ENCODE measurements around the gene NEK6.
A peak's percentile ranks its signal among the peaks of the same experiment; 100 is the strongest.

NEK6 gene

DNA sequence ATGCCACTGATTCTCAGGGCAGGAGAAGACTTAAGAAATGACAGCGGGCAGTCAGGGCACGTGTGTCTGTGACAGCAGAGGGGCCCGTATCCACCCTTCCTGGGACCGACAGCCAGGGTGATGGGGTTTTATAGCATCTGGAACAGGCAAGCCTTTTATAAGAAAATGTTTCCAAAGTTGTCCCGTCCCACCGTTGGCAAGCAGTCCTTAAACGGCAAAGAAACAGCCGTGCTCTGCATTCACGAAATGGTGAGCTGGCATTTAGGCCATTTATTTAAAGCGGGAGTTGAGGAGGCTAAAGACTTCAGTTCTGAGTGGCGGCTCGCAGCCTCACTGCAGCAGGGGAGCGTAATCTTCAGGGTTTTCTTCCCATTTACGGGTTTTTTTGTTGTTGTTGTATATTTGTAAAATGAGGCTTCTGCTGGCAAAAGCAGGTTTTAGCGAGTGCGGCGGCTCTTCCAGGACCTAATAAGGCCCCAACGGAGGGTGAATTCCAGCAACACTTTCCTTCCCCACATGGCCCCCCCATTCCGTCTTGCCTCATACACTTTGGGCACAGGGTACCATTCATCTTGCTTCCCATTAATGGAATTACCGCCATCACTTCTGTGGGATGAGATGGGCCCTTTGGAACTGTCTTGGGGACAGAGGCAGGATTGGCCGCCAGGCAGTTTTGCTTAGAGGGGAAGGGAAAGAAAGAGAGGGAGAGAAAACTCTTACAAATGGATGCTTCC lies 15.8 kb downstream of the NEK6 start:
- Mint-ChIP-seq H3K27ac (no peak overlapping the region), H3K9me3 (no peaks in the 10 kb centered on the region), H3K4me3 (no peak overlapping the region), H3K4me1 (ENCODE audit: low read depth) (no peaks in the 10 kb centered on the region), H3K36me3 (ENCODE audit: low read depth) (no peaks in the 10 kb centered on the region), H3K27me3 (ENCODE audit: low read depth) (peaks cover 6% of the 10 kb centered on the region)

DNA sequence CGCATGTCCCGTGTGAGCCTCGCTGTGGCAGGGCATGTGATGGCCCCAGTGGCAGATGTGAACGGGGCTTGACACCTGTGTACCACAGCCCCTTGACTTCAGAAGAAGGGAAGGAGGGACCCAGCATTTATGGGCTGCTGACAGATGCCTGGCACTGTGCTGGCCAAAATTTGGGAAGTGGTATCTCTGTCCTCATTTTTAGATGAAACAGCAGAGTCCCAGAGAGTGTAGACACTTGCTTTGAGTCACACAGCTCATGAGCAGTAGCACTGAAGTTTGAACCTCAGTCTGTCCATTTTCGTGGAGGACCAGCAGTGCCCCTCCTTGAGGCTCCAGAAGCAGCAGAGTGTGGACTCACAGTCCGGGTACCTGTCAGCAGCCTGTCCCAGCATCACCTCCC lies 16.5 kb downstream of the NEK6 start:
- no peaks in the 10 kb centered on the region for H3K36me3 Mint-ChIP-seq (ENCODE audit: low read depth)
- no peak overlapping the region for H3K4me3 Mint-ChIP-seq
- no peak overlapping the region for H3K27ac Mint-ChIP-seq
- H3K9me3 Mint-ChIP-seq, result no peaks in the 10 kb centered on the region
- H3K27me3 Mint-ChIP-seq (ENCODE audit: low read depth), result peaks cover 6% of the 10 kb centered on the region
- no peaks in the 10 kb centered on the region for H3K4me1 Mint-ChIP-seq (ENCODE audit: low read depth)

DNA sequence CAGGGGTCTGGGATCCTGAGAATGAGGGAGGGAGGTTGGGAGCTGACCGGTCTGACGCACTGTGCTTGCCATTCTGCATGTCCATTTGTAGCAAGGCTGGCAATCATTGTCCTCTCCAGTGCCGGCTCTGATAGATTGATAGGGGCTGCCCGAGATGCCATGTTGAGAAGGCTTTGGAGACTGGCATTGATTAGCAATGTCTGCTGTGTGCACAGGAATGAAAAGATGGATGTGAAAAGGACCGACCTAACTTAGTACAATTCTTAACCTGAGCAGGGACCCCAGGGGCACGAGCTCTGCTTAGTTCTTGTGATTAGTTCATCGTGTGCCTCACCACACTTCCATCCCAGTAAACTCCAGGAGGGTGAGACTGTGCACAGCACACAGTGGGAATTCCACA lies 17.0 kb downstream of the NEK6 start:
- Mint-ChIP-seq H3K9me3 (no peaks in the 10 kb centered on the region), H3K27me3 (ENCODE audit: low read depth) (peaks cover 6% of the 10 kb centered on the region), H3K36me3 (ENCODE audit: low read depth) (no peaks in the 10 kb centered on the region), H3K4me1 (ENCODE audit: low read depth) (no peaks in the 10 kb centered on the region), H3K4me3 (no peak overlapping the region), H3K27ac (no peak overlapping the region)

DNA sequence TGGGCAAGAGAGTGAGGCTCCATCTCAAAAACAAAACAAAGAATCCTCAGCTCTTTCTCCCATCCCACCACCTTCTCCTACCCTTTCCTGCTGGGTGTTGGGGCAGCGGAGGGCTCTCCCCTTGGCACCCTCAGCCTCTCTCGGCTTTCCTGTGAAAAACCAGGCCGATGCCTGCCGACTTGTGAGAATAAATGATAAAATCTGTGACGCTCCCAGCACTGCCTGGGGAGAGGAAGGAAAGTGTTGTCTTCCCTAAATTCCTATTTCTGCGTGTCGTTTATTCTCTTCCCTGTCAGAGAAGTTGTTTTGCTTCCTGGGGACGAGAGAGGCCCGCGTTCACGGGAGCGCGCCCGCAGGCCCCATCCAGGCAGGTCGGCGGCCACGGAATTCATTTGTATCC lies 19.7 kb downstream of the NEK6 start:
- Mint-ChIP-seq H3K4me1 (ENCODE audit: low read depth) (no peaks in the 10 kb centered on the region), H3K9me3 (no peaks in the 10 kb centered on the region), H3K27me3 (ENCODE audit: low read depth) (peaks cover 6% of the 10 kb centered on the region), H3K4me3 (no peak overlapping the region), H3K36me3 (ENCODE audit: low read depth) (no peaks in the 10 kb centered on the region), H3K27ac (no peak overlapping the region)

DNA sequence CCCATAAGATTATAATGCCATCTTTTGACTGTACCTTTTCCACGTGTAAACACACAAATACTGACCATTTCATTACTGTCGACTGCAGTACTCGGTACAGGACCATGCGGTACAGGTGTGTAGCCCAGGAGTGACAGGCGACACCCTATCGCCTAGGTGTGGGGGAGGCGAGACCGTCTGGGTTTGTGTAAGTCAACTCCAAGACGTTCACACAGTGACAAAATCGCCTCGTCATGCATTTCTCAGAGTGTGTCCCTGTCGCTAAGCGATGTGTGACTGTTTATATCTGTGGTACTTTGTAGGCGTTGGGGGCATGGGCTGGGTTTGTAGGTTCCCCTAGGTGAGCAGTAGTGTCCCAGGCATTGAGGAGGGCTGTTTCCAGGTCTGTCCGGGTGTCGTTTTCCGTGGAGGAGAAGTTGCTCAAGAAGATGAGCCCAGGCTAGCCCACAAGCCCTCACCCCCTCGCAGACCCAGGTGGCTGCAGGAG lies 20.3 kb downstream of the NEK6 start:
- Mint-ChIP-seq H3K27ac (no peak overlapping the region), H3K4me1 (ENCODE audit: low read depth) (no peaks in the 10 kb centered on the region), H3K9me3 (no peaks in the 10 kb centered on the region), H3K27me3 (ENCODE audit: low read depth) (peaks cover 6% of the 10 kb centered on the region), H3K36me3 (ENCODE audit: low read depth) (no peaks in the 10 kb centered on the region), H3K4me3 (no peak overlapping the region)

DNA sequence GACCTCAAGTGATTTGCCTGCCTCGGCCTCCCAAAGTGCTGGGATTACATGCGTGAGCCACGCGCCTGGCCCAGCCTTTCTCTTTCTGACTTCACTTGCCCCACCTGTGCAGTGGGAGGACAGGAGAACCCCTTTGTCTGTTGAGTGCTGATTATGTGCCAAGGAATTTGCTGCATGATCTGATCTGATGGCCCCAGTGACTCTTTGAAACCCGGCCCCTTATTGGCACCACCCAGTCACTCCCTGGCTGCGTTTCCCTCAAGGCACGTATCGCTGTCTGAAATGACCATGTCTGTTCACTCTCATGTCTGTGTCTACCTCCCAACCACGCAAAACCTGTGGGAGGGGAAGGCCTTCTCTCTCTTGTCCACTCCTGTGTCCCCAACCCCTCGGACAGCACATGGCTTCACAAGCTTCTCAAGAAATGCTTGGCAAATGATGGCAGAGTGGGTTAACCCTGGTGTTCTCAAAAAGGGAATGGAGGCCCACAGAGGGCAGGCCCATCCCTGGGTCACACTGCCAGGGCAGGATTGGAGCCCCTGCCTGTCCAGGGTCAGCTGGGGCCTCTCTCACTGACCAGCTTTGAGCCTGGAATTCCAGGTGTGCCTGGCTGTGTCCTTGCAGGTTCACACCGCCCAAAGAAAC lies 21.9 kb downstream of the NEK6 start:
- Mint-ChIP-seq H3K27ac (no peak overlapping the region), H3K9me3 (no peaks in the 10 kb centered on the region)

DNA sequence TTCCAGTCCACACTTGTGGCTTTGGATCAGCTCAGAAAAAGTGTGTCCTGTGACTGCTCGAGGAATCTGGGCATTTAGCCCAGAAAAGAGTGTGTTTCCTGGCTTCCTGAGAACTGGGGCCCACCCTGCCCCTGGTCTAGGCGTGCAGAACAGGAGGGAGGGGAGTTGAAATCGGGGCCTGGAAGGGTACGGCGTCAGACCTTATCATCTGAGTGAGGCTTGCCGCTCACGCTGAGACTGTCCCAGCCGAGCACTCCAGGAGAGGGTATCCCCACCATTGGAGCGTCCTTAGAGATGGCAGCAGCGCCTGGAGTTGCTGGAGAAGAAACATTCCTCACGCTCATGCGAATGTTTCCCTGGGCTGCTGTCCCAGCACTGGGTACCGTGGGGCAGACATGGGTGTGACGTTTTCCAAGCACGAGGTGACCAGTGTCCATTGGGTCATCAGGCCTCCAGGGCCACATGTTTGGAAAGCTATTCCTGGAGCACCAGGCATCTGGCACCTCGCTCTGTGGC lies 22.5 kb downstream of the NEK6 start:
- Mint-ChIP-seq H3K9me3 (no peaks in the 10 kb centered on the region), H3K4me3 (no peak overlapping the region), H3K27ac (no peak overlapping the region), H3K36me3 (ENCODE audit: low read depth) (no peaks in the 10 kb centered on the region), H3K27me3 (ENCODE audit: low read depth) (peaks cover 3% of the 10 kb centered on the region), H3K4me1 (ENCODE audit: low read depth) (no peaks in the 10 kb centered on the region)

More for the DNA sequence above, 21.9 kb downstream of the NEK6 start:
- Mint-ChIP-seq H3K36me3 (ENCODE audit: low read depth) (no peaks in the 10 kb centered on the region), H3K4me1 (ENCODE audit: low read depth) (no peaks in the 10 kb centered on the region), H3K27me3 (ENCODE audit: low read depth) (peaks cover 6% of the 10 kb centered on the region), H3K4me3 (no peak overlapping the region)

DNA sequence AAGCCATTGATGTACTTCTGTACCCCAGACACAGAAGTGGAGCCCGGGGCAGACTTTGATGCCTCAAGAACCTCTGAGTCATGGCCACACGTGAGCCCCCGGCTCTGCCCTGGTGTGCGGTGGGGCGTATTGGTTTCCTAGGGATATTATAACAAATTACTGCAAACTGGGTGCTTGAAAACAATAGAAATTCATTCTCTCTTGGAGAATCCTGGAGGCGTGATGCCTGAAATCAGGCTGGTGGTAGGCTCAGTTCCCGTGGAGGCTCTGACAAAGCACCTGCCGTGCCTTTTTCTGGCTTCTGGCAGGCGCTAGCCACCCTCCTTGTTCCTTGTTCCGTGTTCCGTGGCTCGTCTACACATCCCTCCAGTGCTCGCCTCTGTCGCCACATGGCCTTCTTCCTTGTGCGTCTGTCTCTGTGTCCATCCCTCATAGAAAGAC lies 24.2 kb downstream of the NEK6 start:
- Mint-ChIP-seq H3K4me1 (ENCODE audit: low read depth) (peaks cover 11% of the 10 kb centered on the region), H3K9me3 (no peaks in the 10 kb centered on the region), H3K27ac (no peak overlapping the region), H3K4me3 (no peak overlapping the region), H3K27me3 (ENCODE audit: low read depth) (peaks cover 6% of the 10 kb centered on the region), H3K36me3 (ENCODE audit: low read depth) (no peaks in the 10 kb centered on the region)

DNA sequence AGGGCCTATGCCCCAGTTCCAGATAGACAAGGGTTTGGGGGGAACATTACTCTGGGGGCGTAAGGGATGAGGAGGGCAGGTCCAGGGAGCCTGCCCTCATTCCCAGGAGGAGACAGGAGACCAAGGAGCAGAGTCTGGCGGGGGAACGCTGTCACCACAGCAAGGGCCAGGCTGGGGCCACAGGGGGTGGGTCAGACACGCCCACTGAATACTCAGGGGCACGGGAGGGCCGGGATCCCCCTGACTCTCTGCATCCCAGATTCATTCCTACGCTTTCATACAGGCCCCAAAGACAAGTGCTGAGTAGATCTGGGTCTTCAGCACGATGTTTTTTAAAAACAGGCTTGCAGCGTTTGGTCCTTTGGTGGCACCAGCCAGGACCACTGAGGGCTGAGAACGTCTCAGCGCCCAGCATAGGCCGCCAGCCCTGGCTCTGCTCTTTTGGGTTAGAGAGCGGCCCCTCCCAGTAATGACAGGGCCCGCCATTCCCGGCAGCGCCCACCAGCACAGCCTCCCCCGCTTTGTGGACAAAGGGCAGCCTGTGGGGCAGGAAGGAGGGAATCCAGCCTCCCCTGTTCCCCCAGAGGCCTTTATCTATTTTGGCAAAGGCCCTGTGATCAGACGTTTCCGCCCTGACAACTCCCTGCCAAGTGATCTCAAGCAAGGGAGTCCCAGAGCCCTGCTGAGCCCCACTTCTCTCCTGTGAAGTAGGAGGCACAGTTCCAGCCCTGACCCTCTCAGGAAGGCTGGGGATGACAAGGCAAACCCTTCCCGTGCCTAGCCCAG lies 24.9 kb downstream of the NEK6 start:
- no peak overlapping the region for H3K27ac Mint-ChIP-seq
- no peaks in the 10 kb centered on the region for H3K36me3 Mint-ChIP-seq (ENCODE audit: low read depth)
- peaks cover 11% of the 10 kb centered on the region for H3K4me1 Mint-ChIP-seq (ENCODE audit: low read depth)
- peaks cover 6% of the 10 kb centered on the region for H3K27me3 Mint-ChIP-seq (ENCODE audit: low read depth)
- no peaks in the 10 kb centered on the region for H3K9me3 Mint-ChIP-seq
- no peak overlapping the region for H3K4me3 Mint-ChIP-seq

DNA sequence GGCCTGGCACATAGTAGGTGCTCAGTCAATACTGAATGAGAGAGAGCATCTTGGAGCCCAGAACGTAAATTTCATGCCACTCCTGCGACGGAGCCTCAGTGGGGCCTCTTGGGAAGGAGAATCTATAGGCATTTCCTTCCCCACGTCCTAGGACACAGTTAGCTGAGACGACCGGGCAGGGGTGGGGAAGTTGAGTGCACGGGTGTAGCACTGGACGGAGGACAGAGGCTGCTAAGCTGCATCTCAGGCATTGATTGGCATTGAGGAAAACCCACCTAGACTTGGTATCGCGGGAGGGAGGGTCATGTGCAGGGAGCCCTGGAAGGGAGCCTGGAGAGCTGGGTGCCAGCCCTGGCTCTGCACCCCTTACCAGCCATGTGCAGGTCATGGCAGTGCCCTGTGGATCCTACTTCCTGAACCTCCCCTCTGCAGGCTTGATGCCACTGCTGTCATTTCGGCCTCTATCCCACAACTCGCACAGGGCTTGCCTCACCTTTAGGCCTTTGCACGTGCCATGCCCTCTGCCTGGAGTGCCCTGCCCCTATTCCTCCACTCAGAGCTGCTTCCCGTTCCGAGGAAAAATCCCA lies 25.6 kb downstream of the NEK6 start:
- no peaks in the 10 kb centered on the region for H3K9me3 Mint-ChIP-seq
- peaks cover 3% of the 10 kb centered on the region for H3K27me3 Mint-ChIP-seq (ENCODE audit: low read depth)
- H3K36me3 Mint-ChIP-seq (ENCODE audit: low read depth), result no peaks in the 10 kb centered on the region
- H3K4me1 Mint-ChIP-seq (ENCODE audit: low read depth), result peaks cover 11% of the 10 kb centered on the region
- H3K4me3 Mint-ChIP-seq, result no peak overlapping the region
- H3K27ac Mint-ChIP-seq, result no peak overlapping the region

DNA sequence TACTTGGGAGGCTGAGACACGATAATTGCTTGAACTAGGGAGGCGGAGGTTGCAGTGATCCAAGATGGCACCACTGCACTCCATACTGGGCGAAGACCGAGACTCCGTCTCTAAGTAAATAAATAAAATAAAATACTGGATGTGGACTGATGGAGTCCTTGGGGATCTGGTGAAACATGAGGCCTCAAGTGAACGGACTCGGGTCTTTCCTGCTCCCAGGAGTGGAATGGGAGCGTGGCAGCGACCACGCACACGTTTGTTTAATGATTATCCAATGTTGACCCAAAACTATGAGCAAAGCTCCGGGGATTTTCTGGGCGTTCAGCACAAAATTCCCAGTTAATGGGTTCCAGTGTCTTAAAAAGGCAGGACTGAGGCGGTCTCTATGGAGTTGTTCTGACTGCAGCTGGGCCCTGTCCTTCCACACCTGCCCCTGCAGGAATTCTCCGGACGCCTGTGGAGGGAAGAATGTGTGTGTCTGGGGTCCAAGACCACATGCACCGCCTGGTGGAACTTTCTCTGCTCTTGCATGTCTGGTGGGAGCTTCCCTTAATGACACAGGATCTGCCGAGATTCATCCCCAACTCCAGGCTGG lies 26.6 kb downstream of the NEK6 start:
- H3K4me1 Mint-ChIP-seq (ENCODE audit: low read depth), result peaks cover 11% of the 10 kb centered on the region
- H3K9me3 Mint-ChIP-seq, result no peaks in the 10 kb centered on the region
- no peak overlapping the region for H3K4me3 Mint-ChIP-seq
- H3K36me3 Mint-ChIP-seq (ENCODE audit: low read depth), result no peaks in the 10 kb centered on the region
- H3K27ac Mint-ChIP-seq, result no peak overlapping the region
- H3K27me3 Mint-ChIP-seq (ENCODE audit: low read depth), result peaks cover 3% of the 10 kb centered on the region

DNA sequence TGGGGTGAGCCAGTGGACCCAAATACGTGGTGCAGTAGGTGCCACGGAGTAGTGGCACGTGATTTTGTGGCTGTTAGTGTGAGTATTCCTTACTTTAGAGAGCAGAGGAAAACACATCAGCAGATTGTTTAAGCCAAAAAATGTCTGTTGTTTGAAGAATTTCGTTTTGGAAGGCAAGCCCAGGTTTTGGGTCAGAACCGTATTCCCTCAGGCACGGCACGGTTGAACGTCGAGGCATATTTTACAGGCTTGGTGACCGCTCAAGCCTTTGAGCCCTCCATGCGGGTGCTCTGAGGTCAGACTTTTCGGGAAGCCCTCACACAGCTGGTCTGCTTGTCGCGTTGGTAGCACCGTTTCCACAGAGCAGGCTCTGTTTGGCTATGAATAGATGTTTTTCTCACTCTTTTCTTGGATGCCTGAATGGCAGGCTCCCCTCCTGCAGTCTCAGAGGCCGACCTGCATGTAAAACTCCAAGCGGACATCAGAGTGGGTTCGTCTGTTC lies 27.2 kb downstream of the NEK6 start:
- Mint-ChIP-seq H3K27me3 (ENCODE audit: low read depth) (peaks cover 3% of the 10 kb centered on the region), H3K9me3 (no peaks in the 10 kb centered on the region), H3K4me1 (ENCODE audit: low read depth) (peaks cover 11% of the 10 kb centered on the region), H3K36me3 (ENCODE audit: low read depth) (no peaks in the 10 kb centered on the region), H3K27ac (no peak overlapping the region), H3K4me3 (no peak overlapping the region)

DNA sequence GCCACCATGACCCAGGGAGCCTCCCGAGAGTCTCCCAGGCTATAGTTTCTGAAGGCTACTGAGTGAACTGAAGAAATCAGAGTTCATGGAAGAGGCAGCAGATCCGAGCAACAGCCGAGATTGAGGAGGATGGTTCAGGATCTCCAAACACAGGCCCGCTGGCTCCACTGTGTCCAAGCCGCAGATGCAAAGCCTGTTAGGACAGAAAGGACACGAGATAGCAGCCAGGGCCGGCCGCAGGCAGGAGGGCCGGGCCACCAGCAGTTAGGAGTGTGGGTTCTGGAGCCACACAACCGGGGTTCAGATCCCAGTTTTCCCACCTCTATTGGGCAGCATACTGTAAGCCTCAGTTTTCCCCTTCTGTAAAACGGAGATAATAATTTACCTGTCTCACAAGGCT lies 27.7 kb downstream of the NEK6 start:
- H3K27ac Mint-ChIP-seq, result no peak overlapping the region
- peaks cover 3% of the 10 kb centered on the region for H3K27me3 Mint-ChIP-seq (ENCODE audit: low read depth)
- H3K9me3 Mint-ChIP-seq, result no peaks in the 10 kb centered on the region
- no peak overlapping the region for H3K4me3 Mint-ChIP-seq
- H3K36me3 Mint-ChIP-seq (ENCODE audit: low read depth), result no peaks in the 10 kb centered on the region
- H3K4me1 Mint-ChIP-seq (ENCODE audit: low read depth), result peaks cover 11% of the 10 kb centered on the region

DNA sequence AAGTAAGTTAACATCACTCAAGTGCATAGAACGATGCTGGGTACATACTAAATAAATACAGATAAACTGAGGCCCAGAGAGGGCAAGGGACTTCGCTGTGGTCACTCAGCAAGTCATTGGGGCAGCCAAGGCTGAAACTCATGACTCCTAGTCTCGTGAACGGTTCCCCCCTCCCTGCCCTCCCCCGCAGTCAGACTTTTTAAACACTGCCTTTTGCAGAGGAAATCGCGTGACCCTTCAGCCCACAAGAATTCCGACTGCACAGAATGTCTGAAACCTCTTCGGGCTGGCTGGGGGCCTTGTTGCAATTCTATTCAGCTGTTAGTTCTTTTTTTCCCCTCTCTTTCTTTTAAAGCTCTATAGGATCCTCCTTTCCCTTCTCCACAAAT lies 28.1 kb downstream of the NEK6 start:
- Mint-ChIP-seq H3K27ac (no peak overlapping the region), H3K36me3 (ENCODE audit: low read depth) (no peaks in the 10 kb centered on the region), H3K27me3 (ENCODE audit: low read depth) (peaks cover 3% of the 10 kb centered on the region), H3K9me3 (no peaks in the 10 kb centered on the region), H3K4me3 (peak overlapping the region; percentile 19), H3K4me1 (ENCODE audit: low read depth) (peaks cover 11% of the 10 kb centered on the region)
